DOHH2 (cell line): Measurements from ENCODE around the gene P3H2.

Source experiments
- H3F3A ChIP-seq: fragments of 200-600 bp; sonication (generic), shearing (Covaris generic); 2 replicates; pipeline ENCODE4 v1.6.0; 2016; ENCODE audit warnings: antibody characterized with exemption, mild to moderate bottlenecking; ENCODE audit not compliant: control insufficient read depth, insufficient read depth
- H3K27ac ChIP-seq: fragments of 200-600 bp; sonication (generic); 2 replicates; pipeline ENCODE4 v1.5.1; 2014; ENCODE audit warnings: low read depth, mild to moderate bottlenecking, low read length, moderate library complexity
- H3K27me3 ChIP-seq: fragments of 200-600 bp; sonication (generic); 2 replicates; pipeline ENCODE4 v1.6.1; 2014; ENCODE audit warnings: mild to moderate bottlenecking, low read length, mixed read lengths; ENCODE audit not compliant: control insufficient read depth
- H3K36me3 ChIP-seq: fragments of 200-600 bp; sonication (generic); 2 replicates; pipeline ENCODE4 v1.6.1; 2014; ENCODE audit warnings: mild to moderate bottlenecking, low read length, moderate library complexity, mixed read lengths; ENCODE audit not compliant: control insufficient read depth
- H3K4me1 ChIP-seq: fragments of 200-600 bp; sonication (generic); 2 replicates; pipeline ENCODE4 v1.6.1; 2014; ENCODE audit warnings: mild to moderate bottlenecking, low read length, mixed read lengths; ENCODE audit not compliant: control insufficient read depth
- H3K4me2 ChIP-seq: fragments of 200-600 bp; sonication (generic); 2 replicates; pipeline ENCODE4 v1.6.0; 2014; ENCODE audit warnings: mild to moderate bottlenecking, low read length, moderate library complexity
- H3K4me3 ChIP-seq: fragments of 200-600 bp; sonication (generic); 2 replicates; pipeline ENCODE4 v1.5.1; 2014; ENCODE audit warnings: mild to moderate bottlenecking, low read length, mixed read lengths
- H3K79me2 ChIP-seq: fragments of 200-600 bp; sonication (generic); 2 replicates; pipeline ENCODE4 v1.6.1; 2014; ENCODE audit warnings: mild to moderate bottlenecking, low read length, mixed read lengths; ENCODE audit not compliant: control insufficient read depth
- H3K9me2 ChIP-seq: fragments of 200-600 bp; sonication (generic); replicated peaks from 2 replicates; pipeline ENCODE4 v1.6.1; 2014; ENCODE audit warnings: mild to moderate bottlenecking, low read length, mixed read lengths; ENCODE audit not compliant: control insufficient read depth
- H3K9me3 ChIP-seq: fragments of 200-600 bp; sonication (generic); 2 replicates; pipeline ENCODE4 v1.6.1; 2014; ENCODE audit warnings: antibody characterized with exemption, low read length, mixed read lengths; ENCODE audit not compliant: control insufficient read depth, insufficient read depth
- H4K20me1 ChIP-seq: fragments of 200-600 bp; sonication (generic); 2 replicates; pipeline ENCODE4 v1.6.0; 2014; ENCODE audit warnings: low read depth, mild to moderate bottlenecking, antibody characterized with exemption, low read length, moderate library complexity; ENCODE audit not compliant: control insufficient read depth, insufficient read depth
- EZH2phosphoT487 ChIP-seq: fragments of 200-600 bp; sonication (generic); IDR thresholded peaks from 2 replicates; pipeline ENCODE4 v1.6.1; 2017; ENCODE audit warnings: borderline replicate concordance, mild to moderate bottlenecking, antibody characterized with exemption, low read length, moderate library complexity, mixed read lengths
- TF ChIP-seq, protein P1 (sequence below): fragments of 200-600 bp; sonication (generic); IDR thresholded peaks from one replicate; pipeline ENCODE4 v1.5.1; 2014; ENCODE audit warnings: antibody characterized with exemption, mild to moderate bottlenecking, low read depth, low read length; ENCODE audit not compliant: poor library complexity, severe bottlenecking

Gene P3H2

DNA sequence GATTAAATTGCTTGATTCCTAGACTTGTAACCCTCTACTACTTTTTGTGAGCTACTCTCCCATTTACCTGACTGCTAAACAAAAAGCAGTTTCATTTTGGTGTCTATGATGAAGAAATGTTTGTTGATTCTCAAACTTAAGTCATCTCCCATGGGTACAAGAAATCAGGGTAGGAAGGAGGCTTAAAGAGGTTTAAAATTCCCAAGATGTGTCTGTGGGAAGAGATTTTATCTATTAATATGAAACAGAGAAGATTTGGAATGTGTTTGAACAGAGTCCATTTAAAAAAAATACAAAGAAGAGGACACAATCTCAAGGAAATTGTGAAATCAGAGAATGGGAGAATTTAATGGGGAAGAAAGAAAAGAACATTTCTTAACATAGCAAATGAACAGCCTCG is 14.8 kb downstream of the P3H2 start:
- Histone ChIP-seq H3K9me3 (no peaks in the 10 kb centered on the region), H3K27ac (no peak overlapping the region), H3K4me3 (no peak overlapping the region), H3K27me3 (0 out of 2 replicates have a peak, but pooled peaks cover 2% of the 10 kb centered on the region), H3K36me3 (no peaks in the 10 kb centered on the region), H3K9me2 (no peaks in the 10 kb centered on the region), H4K20me1 (no peaks in the 10 kb centered on the region), H3K4me1 (no peaks in the 10 kb centered on the region), H3K4me2 (no peak overlapping the region), H3K79me2 (no peaks in the 10 kb centered on the region), H3F3A (no peaks in the 10 kb centered on the region)
- TF ChIP-seq, protein P1, sequence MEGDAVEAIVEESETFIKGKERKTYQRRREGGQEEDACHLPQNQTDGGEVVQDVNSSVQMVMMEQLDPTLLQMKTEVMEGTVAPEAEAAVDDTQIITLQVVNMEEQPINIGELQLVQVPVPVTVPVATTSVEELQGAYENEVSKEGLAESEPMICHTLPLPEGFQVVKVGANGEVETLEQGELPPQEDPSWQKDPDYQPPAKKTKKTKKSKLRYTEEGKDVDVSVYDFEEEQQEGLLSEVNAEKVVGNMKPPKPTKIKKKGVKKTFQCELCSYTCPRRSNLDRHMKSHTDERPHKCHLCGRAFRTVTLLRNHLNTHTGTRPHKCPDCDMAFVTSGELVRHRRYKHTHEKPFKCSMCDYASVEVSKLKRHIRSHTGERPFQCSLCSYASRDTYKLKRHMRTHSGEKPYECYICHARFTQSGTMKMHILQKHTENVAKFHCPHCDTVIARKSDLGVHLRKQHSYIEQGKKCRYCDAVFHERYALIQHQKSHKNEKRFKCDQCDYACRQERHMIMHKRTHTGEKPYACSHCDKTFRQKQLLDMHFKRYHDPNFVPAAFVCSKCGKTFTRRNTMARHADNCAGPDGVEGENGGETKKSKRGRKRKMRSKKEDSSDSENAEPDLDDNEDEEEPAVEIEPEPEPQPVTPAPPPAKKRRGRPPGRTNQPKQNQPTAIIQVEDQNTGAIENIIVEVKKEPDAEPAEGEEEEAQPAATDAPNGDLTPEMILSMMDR = no peak
- TF ChIP-seq EZH2phosphoT487 = no peak

DNA sequence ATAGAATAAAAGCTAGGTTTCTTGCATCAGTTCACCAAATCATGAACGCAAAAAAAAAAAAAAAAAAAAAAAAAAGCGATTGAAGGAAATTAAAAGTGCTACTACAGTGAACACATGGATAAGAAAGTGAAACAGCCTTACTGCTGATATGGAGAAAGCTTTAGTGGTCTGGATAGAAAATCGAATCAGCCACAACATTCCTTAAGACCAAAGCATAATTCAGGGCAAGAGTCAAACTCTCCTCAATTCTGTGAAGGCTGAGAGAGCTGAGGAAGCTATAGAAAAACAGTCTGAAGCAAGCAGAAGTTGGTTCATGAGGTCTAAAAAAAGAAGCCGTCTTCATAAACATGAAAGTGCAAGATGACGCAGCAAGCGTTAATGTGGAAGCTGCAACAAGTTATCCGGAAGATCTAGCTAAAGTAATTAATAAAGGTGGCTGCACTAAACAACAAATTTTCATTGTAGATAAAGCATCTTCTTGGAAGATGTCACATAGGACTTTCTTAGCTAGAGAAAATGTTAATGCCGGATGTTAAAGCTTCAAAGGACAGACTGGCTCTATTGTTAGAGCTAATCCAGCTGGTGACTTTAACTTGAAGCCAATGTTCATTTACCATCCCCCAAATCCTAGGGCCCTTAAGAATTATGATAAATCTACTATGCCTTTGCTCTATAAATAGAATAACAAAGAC is 19.2 kb downstream of the P3H2 start:
- H3K79me2 ChIP-seq = no peaks in the 10 kb centered on the region

DNA sequence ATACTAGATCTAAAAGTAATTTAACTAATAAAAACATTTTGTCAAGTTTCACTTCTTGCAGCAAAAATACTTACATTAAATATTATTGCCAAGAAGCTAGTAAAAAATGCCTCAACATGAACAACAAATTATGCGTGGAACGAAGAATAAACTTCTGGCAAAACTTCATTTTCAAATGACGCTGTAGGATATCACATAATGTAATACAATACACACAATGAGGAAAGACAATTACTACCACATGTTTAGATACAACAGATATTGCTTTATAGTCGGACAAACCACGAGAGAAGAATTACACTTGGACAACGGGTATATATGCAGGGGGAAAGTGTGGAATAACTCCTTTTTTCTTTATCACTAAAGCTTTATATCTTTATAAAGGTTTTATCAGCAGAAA is 21.6 kb downstream of the P3H2 start:
- Histone ChIP-seq H3K79me2 (no peaks in the 10 kb centered on the region), H3K4me3 (no peak overlapping the region), H3K36me3 (no peaks in the 10 kb centered on the region), H4K20me1 (no peaks in the 10 kb centered on the region), H3F3A (no peaks in the 10 kb centered on the region), H3K4me1 (no peaks in the 10 kb centered on the region), H3K27ac (no peak overlapping the region), H3K4me2 (no peak overlapping the region), H3K27me3 (0 out of 2 replicates have a peak, but pooled peaks cover 2% of the 10 kb centered on the region), H3K9me2 (no peaks in the 10 kb centered on the region), H3K9me3 (no peaks in the 10 kb centered on the region)
- TF ChIP-seq EZH2phosphoT487 = no peak
- TF ChIP-seq, protein P1 = no peak

More for the DNA sequence above, 19.2 kb downstream of the P3H2 start:
- Histone ChIP-seq H3K4me1 (no peaks in the 10 kb centered on the region), H3K27me3 (0 out of 2 replicates have a peak, but pooled peaks cover 2% of the 10 kb centered on the region), H4K20me1 (no peaks in the 10 kb centered on the region), H3K9me2 (no peaks in the 10 kb centered on the region), H3K4me2 (no peak overlapping the region), H3K4me3 (no peak overlapping the region), H3K27ac (no peak overlapping the region), H3F3A (no peaks in the 10 kb centered on the region), H3K36me3 (no peaks in the 10 kb centered on the region), H3K9me3 (no peaks in the 10 kb centered on the region)
- TF ChIP-seq, protein P1 = no peak
- TF ChIP-seq EZH2phosphoT487 = no peak
